Measurements from ENCODE around the gene SERPINC1. TPM values are rescaled to one million over a fixed set of nuclear protein-coding genes. Genes with fewer than 3 reads are reported as not detected.

The SERPINC1 gene
- total RNA-seq: not detected

GRCh38 chr1:173917149-173917548 lies at the start of gene SERPINC1:
TSS of gene SERPINC1 (minus strand) at chr1:173917327. CDS start at chr1:173917259, 68 bp downstream.

GRCh38 chr1:173868266-173869020 lies 48.7 kb downstream of the SERPINC1 start, which contains the start of gene ZBTB37:
TSS of gene ZBTB37 (plus strand) at chr1:173868380. CDS start at chr1:173870226, 1,846 bp downstream.

GRCh38 chr1:173867753-173868265 lies 49.3 kb downstream of the SERPINC1 start, which contains the start of gene GAS5:
TSS of gene GAS5 (minus strand) at chr1:173867989.

Small RNA genes within 50 kb of the gene (small RNA-seq; reads per million reads assigned to genes)
- gene RNA5SP67: 0.08 reads per million

Other genes starting within 250 kb of the SERPINC1 start
- 20.3 TPM for gene ANKRD45, start 247.5 kb downstream of the SERPINC1 start, total RNA-seq
- 30.9 TPM for gene KLHL20, start 202.3 kb downstream of the SERPINC1 start, total RNA-seq
- 19.8 TPM for gene DARS2, start 92.7 kb downstream of the SERPINC1 start, total RNA-seq
- 16.8 TPM for gene CENPL, start 92.4 kb downstream of the SERPINC1 start, total RNA-seq
- gene GAS5, start 49.3 kb downstream of the SERPINC1 start, total RNA-seq: 398 TPM
- gene ZBTB37, start 48.9 kb downstream of the SERPINC1 start, total RNA-seq: 39.2 TPM
- 33.4 TPM for gene RC3H1, start 105.0 kb upstream of the SERPINC1 start, total RNA-seq
- 136 TPM for gene RABGAP1L, start 242.2 kb upstream of the SERPINC1 start, total RNA-seq

Measured in diencephalon (tissue), 1 donor.